H1 (cell line): Measurements from ENCODE around the gene CAMSAP1. TPM values are rescaled to one million over a fixed set of nuclear protein-coding genes. Genes with fewer than 3 reads are reported as not detected.

ENCODE experiments used
- CBX8 ChIP-seq: fragments of 300-800, 300-1000 bp; sonication (generic); IDR thresholded peaks from 2 replicates; pipeline ENCODE4 v1.7.1; 2016; ENCODE audit warnings: low read depth, low read length, borderline replicate concordance
- CHD2 ChIP-seq: IDR thresholded peaks from 2 replicates; pipeline ENCODE4 v1.6.1; 2012; ENCODE audit warnings: low read length, improper control_type of control experiment
- CHD7 ChIP-seq: fragments of 300-600 bp; sonication (generic); IDR thresholded peaks from 2 replicates; pipeline ENCODE4 v1.7.1; 2012; ENCODE audit warnings: low read length, moderate library complexity, mild to moderate bottlenecking, inconsistent platforms; ENCODE audit not compliant: insufficient replicate concordance
- KDM1A ChIP-seq: fragments of 200-600, 300-600 bp; sonication (generic); IDR thresholded peaks from 2 replicates; pipeline ENCODE4 v1.7.1; 2016; ENCODE audit warnings: mild to moderate bottlenecking, low read length, borderline replicate concordance
- PHF8 ChIP-seq: fragments of 200-600 bp; sonication (generic); conservative IDR thresholded peaks from 2 replicates; pipeline ENCODE4 v1.7.1; 2012; ENCODE audit warnings: low read depth, mild to moderate bottlenecking, inconsistent platforms, low read length, moderate library complexity
- RFX5 ChIP-seq: IDR thresholded peaks from 2 replicates; pipeline ENCODE4 v1.6.1; 2011; ENCODE audit warnings: low read depth, low read length, improper control_type of control experiment, borderline replicate concordance
- SP4 ChIP-seq: IDR thresholded peaks from 2 replicates; pipeline ENCODE4 v1.6.1; 2012; ENCODE audit warnings: low read length, inconsistent platforms
- SRF ChIP-seq: IDR thresholded peaks from 2 replicates; pipeline ENCODE4 v1.6.1; 2011; ENCODE audit warnings: mild to moderate bottlenecking, low read depth, low read length, moderate library complexity
- SUZ12 ChIP-seq: fragments of 200-600 bp; sonication (generic); IDR thresholded peaks from 2 replicates; pipeline ENCODE4 v1.6.1; 2012; ENCODE audit warnings: mild to moderate bottlenecking, inconsistent platforms, low read length, moderate library complexity, mixed read lengths
- TEAD4 ChIP-seq: IDR thresholded peaks from 2 replicates; pipeline ENCODE4 v1.6.1; 2012; ENCODE audit warnings: low read depth, low read length, inconsistent platforms, mixed read lengths
- polyA plus RNA-seq, 7 experiments: library from polyadenylated mRNA; depleted of rRNA in 3 of 7; stranded (reverse) in 5 of 7; unstranded in 2 of 7; fragments of >200 nt in 5 of 7; fragments of 200-250 nt in 2 of 7; gene quantifications; 1 replicate in 5 of 7; 2 replicates in 1 of 7; 4 replicates in 1 of 7; pipeline versions ENCODE4 v1.2.1 to v1.2.3, GENCODE V29; 2011 to 2013; ENCODE audit warnings: missing spikeins in 2 of 7, mixed read lengths in 2 of 7
- total RNA-seq: library from RNA; stranded (reverse); fragmentation: NEBNext Ultra II Directional; extraction: Animal tissue kit (Norgen Biotek cat#: 25700); gene quantifications from 2 replicates; pipeline ENCODE4 v1.2.1, GENCODE V29; 2021
- TF ChIP-seq, protein P1 (sequence below): IDR thresholded peaks from 2 replicates; pipeline ENCODE4 v1.6.1; 2011; ENCODE audit warnings: low read length, improper control_type of control experiment

Gene CAMSAP1
- total and polyA plus RNA-seq, 2 of the 8 experiments (the other 6 are each of a cell fraction or from before 2014, with no cell fraction given), result 13.4 to 44.0 TPM

DNA sequence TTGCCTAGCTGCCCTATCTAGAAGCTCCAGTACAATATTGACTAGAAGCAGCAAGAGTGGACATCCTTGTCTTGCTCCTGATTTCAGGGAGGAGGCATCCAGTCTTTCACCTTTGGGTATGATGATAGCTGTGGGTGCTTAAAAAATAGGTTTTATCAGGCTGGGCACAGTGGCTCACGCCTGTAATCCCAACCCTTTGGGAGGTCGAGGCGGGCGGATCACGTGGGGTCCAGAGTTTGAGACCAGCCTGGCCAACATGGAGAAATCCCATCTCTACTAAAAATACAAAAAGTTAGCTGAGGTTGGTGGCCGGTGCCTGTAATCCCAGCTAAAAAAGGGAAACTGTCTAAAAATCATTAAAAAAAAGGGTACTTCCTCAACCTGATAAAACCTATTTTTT is 2.0 kb upstream of the CAMSAP1 start (continued):
- TF ChIP-seq CHD7 (no peak), KDM1A (no peak), TEAD4 (no peak), RFX5 (no peak), SRF (no peak), CBX8 (no peak), PHF8 (no peak), SUZ12 (no peak), SP4 (no peak), CHD2 (no peak)
- TF ChIP-seq, protein P1, sequence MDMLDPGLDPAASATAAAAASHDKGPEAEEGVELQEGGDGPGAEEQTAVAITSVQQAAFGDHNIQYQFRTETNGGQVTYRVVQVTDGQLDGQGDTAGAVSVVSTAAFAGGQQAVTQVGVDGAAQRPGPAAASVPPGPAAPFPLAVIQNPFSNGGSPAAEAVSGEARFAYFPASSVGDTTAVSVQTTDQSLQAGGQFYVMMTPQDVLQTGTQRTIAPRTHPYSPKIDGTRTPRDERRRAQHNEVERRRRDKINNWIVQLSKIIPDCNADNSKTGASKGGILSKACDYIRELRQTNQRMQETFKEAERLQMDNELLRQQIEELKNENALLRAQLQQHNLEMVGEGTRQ, result no peak
